ENCODE data around the gene SAMD4A.

Gene SAMD4A

DNA sequence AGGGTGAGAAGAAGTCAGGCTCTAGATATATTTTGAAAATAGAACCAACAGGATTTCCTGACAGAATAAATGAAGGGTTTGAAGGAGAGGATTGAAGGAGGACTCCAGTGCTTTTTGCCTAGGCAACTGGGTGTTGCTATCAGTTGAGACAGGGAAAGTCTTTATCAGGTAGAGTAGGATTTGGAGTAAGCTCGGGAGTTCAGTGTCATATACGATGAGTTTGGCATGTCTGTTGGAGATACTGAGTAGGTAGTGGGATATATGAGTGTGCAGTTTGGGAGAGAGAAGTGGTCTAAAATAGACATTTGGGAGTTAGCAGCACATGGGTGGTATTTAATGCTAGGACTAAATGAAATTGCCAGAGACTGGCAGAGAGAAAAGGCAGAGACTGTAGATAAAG lies 141.2 kb downstream of the SAMD4A start:
- DNase-seq = no peak

DNA sequence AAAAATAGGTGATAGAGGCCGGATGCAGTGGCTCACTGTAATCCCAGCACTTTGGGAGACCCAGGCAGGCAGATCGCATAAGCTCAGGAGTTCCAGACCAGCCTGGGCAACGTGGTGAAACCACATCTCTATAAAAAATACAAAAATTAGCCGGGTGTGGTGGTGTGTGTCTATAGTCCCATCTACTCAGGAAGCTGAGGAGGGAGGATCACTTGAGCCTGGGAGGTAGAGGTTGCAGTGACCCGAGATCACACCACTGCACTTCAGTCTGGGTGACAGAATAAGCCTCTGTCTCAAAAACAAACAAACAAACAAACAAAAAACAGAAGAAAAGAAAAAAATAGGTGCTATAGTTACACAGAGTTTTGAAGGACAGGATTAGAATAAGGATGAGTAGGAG lies 142.1 kb downstream of the SAMD4A start:
- no peak for DNase-seq

GRCh38 chr14:54709444-54709843 lies 142.5 kb downstream of the SAMD4A start:
- DNase-seq = no peak

GRCh38 chr14:54709867-54710266 lies 142.9 kb downstream of the SAMD4A start:
- no peak for DNase-seq

DNA sequence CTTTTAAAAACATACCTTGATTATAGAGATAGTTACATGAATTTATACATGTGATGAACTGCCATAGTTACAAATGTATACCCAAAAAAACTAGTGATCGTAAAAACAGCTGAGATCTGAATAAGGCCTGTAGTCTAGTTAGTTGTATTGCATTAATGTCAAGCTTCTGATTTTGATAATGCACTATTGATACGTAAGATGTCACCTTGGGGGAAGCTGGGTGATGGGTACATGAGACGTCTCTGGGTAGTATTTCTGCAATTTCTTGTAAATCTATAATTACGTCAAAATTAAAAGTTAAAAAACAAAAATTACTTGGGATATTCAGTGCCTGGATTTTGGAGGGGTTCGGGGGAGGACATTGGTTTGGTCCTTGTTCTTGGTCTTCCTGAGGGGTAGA lies 144.4 kb downstream of the SAMD4A start:
- DNase-seq = no peak

DNA sequence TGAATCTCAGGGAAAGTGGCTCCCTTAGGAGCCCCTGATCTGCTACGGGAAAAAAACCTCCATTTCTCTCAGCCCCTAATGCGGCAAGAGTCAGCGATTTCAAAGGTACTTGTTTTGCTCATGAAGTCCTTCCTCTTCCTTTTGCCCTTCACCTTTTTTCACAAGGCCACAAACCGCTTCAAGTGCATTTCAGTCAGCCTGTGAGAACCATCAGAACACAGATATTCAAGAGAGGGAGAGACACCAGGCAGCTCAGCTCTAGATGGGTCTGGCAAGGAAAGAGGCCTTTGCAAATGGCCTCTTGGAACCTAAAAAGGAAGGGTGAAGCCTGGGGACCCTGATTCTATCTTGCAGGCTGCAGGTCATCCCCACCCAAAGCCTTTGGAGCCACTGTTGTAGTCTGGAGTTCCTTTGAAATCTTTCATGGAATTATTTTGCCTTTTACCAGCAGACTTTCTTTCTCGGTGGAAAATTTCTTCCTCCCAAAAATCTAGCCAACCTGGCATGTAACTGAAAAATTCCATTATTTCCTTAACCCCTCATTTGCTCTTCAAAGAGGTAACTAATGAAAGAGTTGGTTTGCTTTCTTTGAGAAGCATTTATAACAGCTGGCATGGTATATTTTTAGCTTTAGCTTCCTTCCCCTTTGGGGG lies 145.0 kb downstream of the SAMD4A start:
- no peak for DNase-seq

DNA sequence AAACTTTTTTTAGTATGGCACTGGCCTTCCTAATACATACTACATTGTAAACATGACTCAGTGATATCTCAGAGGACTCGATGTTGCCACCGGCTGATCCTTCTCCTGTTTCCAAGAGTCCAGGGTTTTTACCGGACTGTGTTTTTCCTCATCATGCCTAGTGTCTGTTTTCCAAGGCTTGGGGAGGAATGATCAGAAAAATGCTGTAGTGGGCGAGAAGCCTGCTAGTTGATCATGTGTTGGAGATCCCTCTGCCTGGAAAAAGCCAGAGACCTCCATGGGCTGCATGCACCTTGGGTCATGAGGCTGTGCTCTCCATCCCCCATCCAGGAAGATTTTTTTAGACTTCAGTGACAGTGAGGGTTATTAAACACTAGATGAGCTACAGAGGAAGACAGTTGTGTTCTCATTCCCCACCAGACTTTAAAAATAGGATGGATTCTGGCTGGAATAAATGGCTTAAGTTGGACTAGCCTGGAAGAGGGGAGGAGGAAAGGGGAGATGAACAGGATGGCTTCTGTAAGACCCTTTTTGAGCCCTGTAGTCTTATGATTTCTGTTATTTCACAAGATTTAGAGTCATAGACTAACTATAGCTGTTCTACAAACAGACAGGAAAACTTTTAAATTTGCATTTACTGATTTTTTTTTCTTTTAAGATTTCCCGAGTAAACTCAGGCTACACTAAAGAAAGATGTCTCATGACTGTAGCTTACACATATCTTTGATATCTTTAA lies 145.7 kb downstream of the SAMD4A start:
- DNase-seq = no peak

GRCh38 chr14:54713379-54713778 lies 146.5 kb downstream of the SAMD4A start:
- DNase-seq = no peak

- no peak for DNase-seq
These were observed 148.3 kb downstream of the SAMD4A start for GRCh38 chr14:54715239-54715638.

DNA sequence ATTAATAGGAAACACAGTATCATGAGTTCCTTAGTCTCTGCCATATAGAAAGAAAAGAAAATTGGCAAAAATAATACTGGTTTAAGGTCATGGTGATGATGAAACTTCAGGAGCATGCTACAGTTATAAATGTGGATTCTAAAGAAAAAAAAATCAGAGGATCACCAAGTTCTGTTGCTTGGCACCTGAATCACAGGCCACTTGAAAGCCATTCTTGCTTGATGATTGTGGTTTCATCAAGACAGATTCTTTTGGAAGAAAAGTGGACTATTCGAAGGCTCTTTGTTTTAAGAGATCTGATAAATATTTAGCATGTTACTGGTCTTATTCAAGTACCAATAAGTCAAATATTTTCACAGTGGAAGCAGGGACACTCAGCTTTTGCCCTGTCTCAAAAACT lies 148.9 kb downstream of the SAMD4A start:
- DNase-seq = no peak

DNA sequence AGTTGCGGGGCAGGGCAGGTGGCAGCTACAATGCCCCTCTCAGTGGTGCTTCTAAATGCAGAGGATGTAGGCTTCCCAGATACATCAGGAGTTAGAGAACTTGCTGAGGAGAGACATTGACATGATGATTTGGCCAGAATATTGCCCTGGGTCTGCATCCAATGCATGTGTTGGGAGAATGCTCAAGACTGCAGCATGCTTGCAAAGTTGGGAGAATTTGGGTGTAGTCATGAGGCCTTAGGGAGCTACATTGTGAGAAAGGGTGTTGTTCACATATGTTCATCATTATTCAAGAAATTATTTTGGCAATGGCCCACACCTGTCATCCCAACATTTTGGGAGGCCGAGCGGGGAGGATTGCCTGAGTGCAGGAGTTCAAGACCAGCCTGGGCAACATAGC lies 149.9 kb downstream of the SAMD4A start:
- no peak for DNase-seq

GRCh38 chr14:54718046-54718445 lies 151.1 kb downstream of the SAMD4A start:
- no peak for DNase-seq

GRCh38 chr14:54719406-54719805 lies 152.5 kb downstream of the SAMD4A start:
- no peak for DNase-seq

DNA sequence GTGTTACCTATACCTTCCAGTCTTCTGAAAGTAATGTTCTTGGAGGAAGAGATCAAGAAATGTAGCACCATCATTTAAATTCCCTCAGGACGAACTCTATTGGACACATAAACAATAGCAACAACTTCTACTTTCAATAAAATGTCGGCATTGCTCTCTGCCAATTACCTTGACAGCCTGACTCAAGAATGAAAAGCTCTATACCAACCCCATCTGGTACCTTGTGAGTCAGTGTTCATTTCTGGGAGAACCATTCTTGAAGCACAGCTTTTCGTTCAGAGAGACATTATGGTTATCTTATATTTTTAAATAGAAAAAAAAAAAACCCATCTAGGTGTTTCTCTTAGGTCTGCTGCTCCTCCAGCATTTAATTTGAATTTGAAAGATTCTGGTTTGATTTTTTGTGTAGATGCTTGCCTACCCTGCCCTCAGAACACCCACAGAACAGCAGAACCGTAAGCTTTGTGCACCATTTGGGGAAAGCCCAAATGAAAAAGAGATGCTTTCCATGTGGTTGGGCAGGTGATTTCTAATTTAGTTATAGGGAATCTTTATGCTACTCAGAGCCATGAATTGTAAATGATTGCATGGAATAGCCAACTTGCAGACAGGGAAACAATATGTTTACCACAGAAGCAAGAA lies 156.0 kb downstream of the SAMD4A start:
- peak; percentile 47 for DNase-seq

DNA sequence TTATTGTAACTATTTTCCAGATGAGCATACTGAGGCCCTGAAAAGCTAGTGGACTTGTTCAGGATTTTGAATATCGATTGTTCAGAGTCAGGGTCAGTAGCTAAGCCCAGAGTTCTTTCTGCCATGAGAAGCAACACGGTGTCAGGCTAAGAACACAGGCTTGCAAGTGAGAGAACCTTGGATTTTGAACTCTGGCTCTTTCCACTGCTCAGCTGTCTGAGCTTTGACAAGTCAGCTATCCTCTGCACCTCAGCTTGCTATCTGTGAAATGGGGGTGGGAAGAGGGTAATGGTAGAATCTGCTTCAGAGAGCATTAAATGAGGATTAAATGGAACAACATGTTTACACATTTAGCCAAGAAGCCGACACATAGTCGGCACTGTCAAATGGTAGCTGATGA lies 157.2 kb downstream of the SAMD4A start:
- no peak for DNase-seq

- no peak for DNase-seq
These were observed 157.9 kb downstream of the SAMD4A start for GRCh38 chr14:54724676-54725325.

GRCh38 chr14:54725998-54726397 lies 159.1 kb downstream of the SAMD4A start:
- no peak for DNase-seq

DNA sequence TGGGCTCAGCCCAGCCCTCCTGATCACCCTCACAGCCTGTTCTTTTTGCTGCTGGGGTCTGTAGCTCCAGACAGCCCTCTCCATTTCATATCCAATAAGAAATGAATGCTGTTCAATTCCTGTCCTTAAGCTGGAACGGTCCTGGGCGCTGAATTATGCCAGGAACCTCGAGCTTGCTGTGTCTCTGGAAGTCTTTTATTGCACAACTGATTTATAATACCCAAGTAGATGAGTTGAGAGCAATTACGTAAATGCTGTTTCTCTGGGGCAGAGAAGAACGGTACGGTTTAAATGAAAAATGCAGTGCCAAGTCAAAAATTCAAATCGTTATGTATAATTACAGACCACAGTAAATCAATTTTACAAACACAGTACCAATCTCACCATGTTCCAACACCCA lies 161.0 kb downstream of the SAMD4A start:
- DNase-seq = peak; percentile 72

GRCh38 chr14:54728700-54729527 lies 162.0 kb downstream of the SAMD4A start:
- DNase-seq = peak; percentile 61

GRCh38 chr14:54730156-54730961 lies 163.4 kb downstream of the SAMD4A start:
- no peak for DNase-seq

GRCh38 chr14:54734966-54735365 lies 168.0 kb downstream of the SAMD4A start:
- no peak for DNase-seq

GRCh38 chr14:54735424-54735823 lies 168.5 kb downstream of the SAMD4A start:
- DNase-seq = no peak
